NOMO-1 treated with DMSO at 0.1 percent for 48 hours (cell line): ENCODE results near the gene CHID1.

ENCODE experiments used
- DNase-seq: peaks from one replicate; lab custom pipeline; 2025; ENCODE audit not compliant: unreplicated experiment; lab: John Stamatoyannopoulos, UW

The CHID1 gene

DNA sequence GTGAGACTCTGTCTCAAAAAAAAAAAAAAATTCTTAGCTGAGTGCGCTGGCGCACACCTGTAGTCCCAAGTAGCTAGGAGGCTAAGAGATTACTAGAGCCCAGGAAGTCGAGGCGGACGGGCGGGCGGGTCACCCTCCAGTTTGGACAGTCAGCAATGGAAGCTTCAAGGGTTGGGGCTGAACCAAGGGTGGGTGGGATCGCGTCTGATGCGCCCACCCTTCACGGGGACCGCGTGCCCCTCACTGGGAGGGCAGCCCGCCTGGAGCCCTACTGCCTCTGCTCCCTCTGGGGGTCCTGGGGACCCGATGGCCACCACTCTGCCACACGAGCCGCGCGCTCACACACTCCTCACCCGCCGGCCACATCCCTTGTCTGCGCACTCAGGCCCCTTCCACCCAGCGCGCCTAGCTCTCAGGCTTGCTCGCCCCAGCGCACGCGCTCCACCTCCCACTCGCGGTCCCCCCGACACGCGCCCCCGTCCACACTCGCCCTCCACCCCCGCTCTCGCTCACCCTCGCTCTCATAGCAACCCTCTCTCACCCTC is 494 bp downstream of the CHID1 start:
- DNase-seq, result peak; percentile 33

DNA sequence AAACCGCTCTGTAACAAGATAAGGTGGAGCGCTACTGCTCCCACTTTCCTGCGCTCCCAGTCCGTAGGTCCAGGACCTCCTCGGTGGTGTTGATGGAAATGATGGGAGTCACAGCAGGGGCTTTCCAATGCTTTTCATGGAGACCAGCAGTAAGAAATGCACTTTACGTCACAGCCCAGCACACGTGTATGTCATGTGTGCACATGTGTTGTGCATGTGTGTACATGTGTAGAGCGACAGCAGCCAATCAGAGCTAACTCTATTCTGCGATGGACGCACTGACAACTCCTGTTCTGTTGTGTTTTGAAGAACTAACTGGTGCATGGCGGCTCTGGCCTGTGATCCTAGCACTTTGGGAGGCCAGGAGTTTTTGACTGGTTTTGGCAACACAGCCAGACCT is 1.2 kb downstream of the CHID1 start:
- DNase-seq, result no peak

DNA sequence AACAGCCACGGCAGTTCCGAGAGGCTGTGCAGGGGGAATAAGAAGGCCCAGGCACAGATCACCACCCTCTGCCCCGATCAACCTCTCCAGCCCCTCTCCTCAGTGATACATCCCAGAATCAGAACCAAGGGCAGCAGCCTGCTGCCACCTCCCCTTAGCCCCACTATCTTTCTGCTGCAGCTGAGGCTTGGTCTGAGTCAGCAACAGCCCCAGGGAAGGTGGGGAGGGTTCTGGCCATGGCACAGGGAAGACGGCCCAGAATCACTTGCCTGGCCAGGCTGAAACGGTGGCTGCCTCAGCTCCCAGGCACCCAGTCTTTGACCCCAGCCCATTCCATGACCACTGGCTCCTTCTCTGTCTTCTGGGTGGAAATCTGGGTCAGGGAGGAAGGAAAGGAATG is 2.3 kb downstream of the CHID1 start:
- DNase-seq, result no peak

DNA sequence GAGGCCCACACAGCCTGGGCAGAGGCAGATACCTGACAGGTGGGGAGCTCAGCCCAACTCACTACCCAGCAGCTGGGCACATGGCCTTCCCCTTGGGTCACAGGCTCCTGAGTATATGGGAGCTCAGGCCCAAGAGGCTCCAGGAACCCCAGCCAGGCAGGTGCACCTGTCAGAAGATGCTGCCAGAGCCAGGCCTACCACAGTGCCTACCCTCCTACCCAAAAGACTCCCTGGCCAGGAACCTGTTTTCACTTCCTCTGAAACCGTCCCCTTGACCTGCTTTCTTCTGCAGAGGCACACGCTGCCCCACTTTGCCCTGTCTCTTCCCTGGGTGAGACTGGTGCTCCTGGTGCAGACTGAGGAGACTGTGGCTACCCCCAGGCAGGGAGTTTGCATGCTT is 2.9 kb downstream of the CHID1 start:
- DNase-seq, result no peak

DNA sequence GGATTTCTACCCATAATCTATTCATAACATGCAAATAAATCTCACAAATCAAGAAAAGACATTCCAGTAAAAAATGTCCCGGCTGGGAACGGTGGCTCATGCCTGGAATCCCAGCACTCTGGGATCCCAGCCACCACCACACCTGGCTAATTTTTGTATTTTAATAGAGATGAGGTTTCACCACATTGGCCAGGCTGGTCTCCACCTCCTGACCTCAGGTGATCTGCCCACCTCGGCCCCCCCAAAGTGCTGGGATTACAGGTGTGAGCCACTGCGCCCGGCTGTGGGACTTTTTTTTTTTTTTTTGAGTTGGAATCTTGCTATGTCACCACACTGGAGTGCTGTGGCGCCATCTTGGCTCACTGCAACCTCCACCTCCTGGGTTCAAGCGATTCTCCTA is 4.7 kb downstream of the CHID1 start:
- DNase-seq, result no peak

DNA sequence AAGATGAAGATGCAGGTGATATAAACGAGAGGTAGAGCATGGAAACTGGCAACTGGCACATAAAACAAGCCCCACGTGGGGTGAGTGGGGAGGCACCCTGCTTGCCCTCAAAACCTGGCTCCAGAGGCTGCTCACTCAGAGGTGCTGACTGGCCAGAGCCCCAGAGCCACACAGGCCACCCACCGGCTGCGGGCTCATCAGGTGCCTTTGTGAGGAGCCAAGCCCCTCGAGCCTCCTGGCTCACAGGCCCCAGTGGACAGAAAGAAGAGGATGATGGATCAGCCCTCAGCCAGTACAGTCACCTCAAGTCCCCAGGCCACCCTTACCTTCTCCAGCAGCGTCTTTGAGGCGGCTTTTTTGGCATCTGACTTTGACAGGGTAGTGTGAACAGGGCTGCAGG is 6.2 kb downstream of the CHID1 start:
- DNase-seq, result no peak

DNA sequence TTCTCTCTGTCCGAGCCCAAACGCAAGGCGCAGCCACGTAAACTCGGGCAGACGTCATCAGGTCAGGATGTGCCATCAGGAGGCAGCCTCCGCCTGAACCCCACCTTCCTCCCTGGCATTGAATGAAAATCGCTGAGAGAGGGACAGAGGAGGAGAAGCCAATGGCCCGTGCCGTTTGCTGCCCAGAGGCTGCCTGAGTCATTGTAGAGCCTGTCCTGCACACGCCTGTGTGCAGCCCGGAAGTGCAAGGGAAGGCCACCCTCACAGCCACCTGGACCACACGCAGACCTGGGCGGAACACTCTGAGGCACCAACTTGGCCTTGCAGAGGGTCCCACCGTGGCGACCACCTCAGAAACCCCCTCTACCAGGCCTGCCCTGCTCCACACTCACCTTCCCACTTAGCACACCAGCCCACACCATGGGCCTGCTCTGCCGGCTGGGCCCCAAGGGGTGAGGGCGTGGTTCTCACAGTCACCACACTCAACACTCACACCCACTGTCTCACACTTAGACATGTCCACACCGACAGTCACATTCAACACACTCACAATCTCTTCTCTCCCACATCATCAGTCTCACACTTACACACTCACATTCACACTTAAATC is 9.1 kb downstream of the CHID1 start:
- no peak for DNase-seq

DNA sequence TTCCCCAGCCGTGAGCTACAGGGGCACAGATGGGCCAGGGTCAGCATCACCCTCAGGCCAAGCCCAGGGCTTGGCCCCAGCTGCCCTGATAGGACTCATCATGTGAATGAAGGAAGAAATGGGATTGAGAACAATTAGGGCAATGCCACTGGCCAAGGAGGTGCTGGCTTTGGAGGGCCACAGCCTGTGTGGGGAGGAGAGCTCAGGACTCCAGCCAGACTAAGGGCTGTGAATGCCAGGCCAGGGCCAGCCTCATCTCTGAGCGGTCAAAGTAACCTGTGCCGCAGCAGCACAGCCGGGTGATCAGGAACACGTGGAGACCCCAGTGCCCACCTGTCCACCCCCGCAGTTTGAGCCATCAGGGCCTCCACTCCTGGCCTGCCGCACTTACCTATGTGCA is 10.1 kb downstream of the CHID1 start:
- DNase-seq, result no peak

DNA sequence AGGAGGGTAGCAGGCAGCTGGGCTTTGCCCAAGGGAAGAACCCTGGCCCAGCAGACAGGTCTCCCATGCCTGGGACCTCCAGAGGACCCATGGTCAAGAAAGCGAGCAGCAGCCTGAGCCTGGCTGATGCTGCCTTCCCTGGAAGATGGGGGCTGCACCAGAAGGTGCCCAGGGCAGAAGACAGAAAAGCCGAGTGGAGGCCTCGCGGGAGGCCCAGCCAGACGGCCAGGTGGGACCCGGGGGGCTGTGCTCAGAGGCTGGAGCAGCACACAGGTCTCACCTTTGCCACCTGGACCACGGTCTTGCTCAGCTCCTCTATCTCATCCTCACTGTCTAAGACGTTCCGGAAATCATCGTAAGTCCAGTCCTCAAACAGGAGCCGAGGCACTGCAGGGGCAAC is 10.9 kb downstream of the CHID1 start:
- DNase-seq, result no peak

DNA sequence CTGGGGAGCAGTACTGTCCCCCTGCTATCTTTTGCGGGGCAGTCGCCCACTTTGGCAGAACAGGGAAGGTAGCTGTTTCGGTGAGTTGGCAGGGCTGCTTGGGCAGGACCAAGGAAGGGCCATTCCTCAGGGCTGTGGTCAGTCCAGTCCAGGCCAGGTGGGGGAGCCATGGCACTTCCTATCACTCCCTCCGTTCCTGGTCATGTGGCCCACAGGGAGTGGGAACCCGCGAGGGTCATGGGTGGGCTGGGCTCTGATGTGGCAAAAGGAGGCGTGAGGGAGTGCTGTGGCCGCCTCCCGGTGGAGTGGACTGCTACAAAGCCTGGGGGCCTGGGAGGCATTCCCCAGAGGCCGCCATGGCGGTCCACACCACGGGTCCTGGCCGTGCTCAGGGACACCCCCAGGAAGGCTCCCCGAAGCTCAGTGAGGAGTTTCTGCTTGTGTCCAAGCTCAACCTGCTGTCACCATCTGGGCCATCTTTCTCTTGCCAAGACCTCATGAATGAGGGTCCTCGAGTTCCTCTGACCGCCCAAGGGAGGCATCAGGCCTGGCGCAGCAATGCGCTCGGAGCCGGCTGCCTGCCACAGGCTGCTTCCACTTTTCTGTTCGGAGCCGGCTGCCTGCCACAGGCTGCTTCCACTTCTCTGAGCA is 11.9 kb downstream of the CHID1 start:
- DNase-seq, result no peak

DNA sequence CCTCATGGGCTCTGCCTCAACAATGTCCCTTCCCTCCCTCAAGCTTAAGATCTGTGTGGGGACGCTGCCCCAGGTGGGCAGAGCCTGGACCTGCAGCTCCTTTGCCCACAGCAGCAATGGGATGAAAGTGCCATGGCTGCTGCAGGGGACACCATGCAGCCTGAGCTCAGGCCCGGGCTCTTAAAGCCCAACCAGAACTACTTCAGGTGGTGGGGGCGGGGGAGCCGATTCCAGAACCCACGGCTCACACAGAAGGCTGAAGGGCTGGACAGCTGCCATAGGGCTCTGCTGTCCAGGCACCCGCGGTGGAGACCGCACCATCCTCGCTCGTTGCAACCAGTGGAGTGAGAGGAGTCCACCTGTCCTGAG is 12.5 kb downstream of the CHID1 start:
- DNase-seq, result no peak

DNA sequence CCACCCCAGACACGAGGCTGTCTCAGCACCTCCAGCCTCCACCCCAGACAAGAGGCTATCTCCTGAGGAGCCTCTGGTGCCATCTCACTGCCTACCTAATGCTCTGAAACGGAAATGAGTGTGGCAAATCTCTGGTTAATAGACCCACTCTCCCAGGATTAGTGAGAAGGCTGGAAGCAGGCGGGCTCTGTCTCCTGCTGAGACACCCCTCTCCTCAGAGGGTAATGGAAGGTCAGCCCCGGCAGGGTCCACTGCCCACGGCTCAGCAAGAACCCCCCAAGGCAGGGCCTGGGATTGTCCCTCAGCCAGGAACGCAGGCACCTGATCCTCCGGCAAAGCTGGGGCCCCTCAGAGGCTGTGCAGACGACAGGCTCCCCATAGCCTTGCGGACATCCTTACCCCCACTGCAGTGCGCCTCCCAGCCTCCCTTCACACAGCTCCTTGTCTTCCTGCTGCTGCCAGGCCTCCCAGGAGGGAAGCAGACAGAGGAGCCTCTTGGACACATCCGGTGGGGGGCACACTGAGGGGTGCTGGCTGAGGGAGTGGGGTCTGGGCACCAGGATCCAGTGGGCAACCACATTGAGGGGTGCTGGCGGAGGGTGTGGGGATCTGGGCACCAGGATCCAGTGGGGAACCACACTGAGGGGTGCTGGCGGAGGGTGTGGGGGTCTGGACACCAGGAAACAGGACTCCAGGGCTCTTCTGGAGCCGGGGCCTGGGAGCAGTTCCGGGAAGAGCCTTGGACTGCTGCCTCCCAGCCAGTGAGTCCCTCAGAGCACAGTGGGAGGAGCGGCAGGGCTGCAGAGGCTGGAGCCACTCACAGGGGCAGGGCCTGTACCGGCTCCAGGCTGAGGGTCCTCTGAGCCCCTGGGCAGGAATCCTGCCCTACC is 13.1 kb downstream of the CHID1 start:
- DNase-seq, result no peak

DNA sequence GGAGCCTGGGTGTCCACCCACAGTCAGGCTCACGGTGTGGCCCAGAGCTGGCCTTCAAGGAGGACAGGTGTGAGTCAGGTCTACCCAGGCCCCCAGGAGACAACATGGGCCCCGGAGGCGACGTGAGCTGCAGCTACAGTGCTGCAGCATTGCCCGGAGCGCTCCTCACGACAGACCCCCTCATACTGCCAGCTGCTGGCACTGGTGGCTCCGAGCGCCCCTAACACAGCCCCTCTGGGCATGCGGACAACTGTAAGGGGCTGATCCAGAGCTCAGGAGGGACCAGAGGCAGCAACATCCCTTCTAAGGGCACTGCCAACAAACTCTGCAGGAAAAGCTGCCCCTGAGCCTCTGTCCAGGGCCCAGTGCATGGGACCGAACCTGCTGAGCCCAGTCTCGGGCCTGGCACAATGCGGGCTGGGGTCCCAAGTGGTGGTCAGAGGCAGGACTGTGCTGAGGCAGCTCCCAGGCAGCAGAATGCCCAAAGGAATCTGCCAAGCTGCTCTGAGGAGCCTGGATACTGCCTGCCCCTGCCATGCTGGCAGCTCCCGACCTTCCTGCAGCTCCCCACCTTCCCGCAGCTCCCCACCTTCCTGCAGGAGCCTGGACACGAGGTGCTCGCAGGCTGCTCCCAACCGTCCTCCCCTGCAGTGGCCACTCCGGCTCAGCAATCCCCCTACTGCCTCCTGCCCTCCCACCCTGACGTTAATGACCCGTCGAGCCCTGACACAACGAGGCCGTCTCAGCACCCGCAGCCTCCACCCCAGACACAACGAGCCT is 15.1 kb downstream of the CHID1 start:
- no peak for DNase-seq

DNA sequence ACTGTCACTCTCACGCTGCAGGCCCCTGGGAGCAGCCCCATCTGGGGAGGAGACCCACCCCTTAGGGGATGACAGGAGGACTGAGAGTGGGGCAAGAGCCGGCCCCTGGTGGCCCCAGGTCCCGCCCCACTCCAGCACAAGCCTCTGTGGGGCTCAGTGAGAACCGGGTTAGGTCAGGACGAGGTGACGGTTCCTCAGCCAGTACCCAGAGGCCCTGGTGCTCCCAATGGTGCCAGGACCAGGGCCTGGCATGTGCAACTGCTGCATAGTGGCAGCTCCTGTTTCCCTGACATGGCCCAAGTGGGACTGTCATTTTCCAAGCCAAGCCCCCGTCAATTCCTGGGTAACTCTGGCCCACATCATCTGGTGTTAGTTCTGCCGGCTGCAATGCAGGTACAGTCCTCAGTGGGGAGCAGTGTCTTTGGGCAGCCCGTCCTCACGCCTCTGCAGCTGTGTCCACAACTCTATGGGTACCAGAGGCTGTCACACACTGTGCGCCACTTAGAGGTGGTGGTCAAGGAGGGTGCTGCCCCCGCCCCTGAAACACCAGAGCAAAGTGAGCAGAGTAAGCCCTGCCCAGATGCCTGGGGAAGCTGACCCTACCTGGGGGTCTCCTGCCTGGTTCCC is 15.9 kb downstream of the CHID1 start:
- DNase-seq, result no peak

DNA sequence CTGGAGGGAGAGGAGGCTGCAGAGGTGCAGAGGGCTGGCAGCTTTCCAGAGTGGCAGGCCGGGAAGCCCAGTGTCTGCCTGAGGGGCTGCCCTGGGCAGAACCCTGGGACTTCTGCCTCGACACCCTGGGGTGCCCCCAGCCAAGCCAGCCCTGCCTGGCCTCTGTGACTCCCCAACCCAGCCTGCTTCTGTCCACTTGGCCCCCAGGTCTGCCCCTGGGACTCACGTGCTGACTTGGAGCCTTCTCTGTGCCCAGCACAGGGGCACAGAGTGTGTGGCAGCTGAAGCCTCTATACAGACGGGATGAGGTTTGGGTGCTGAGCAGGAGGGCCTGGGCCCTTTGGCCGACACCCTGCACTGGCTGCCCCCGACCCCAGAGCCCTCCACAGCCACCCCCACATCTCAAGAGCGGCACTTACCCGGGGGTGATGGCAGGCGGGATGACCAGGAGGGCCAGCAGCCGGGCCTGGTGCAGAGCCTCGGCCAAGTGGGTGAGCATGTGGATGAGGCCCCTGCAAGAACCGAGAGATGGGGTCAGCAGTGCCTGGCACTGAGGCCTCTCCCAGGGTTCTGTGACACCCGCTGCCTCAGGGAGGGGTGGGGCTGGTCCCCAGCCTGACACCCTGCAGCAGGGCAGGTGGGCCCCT is 17.5 kb downstream of the CHID1 start:
- no peak for DNase-seq

DNA sequence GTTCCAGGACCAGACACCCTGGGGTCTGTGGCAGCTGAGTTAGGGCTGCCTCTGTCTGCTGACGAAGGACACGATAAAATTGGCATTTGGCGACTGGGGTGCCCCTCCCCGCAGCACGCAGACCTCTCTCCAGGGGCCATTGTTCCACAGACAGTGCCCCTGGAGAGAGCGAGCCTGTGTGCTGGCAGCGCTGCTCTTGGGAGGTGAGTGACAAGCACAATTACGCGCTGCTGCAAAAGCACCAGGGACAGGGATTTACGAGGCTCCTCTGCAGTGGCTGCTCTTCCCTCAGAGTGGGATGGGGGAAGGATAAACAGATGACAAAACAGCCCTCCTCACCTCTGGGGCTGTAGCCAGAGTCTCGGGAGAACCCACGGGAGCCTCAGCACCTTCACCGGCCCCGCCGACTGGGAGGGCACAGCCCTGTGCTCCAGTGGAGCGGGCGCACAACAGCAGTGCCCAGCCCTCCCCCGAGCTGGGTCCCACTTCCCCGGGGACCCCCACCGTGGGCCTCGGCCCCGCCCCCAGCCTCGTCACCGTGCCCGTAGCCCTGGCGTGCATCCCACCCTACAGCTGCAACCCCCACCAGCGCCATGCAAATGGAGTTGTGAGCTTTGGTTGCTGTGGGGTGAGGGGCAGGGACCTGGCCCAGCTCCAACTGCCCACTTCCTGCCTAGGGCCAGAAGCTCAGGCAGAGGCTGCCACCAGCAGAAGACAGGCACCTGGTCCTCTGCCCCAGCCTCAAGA is 19.6 kb downstream of the CHID1 start:
- no peak for DNase-seq

DNA sequence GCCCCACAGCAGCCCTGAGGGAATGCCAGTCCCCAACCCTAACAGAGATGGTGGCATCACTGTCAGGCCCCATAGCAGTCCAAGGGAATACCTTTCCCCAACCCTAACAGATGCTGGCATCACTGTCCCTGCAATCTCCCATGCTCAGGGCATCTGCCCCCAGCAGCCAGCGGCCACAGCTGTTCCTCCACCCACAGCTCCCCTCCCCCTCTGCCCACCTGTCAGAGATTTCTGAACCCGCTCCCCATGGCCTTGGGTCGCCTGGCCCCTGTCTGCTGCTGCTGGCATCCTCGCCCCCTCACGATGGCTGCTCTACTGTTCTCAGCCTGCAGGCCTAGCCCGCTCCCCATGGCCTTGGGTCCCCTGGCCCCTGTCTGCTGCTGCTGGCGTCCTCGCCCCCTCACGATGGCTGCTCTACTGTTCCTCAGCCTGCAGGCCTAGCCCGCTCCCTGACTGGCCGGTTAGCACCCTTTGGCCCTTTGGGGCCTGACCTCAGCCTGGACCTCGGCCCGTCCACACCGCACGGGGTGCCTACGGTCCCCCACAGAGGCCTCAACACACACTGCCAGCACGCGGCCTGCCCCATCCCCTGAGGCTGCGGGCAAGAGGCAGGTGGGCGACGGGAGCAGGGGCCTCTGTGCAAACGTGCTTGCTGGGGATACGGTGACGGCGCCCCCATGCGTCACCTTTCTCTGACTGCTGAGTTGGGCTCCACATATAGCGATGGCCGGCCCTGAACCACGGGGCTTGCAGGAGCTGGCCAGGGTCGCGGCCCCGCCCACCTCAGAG is 20.7 kb downstream of the CHID1 start:
- DNase-seq, result no peak

DNA sequence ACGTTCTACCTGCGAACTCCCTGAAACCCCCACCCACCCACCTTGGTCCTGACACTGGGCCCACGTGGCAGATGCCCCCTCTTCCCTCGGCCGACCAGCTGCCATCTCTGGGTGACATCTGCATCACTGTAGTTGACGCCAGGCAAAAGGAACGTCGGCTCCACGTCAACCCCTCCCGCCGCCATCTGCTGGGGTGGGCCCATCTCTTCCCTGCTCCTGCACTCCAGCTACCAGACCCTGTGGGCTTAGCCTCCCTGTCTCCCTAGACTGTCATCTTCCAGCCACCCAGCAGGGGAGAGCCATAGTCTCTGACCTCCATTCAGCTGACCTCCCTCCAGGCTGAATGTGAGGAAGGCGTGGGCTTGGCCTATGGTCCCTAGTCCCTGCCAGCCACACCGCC is 21.4 kb downstream of the CHID1 start:
- DNase-seq, result no peak
